Esophagus squamous epithelium (tissue), 4 donors: Measurements from ENCODE around the gene ROM1.

Experiments
- CTCF ChIP-seq, 6 experiments: fragments of 450-650 bp in 4 of 6; fragments of 200-600 bp in 2 of 6; sonication (generic) in 2 of 6; IDR thresholded peaks; one replicate each; pipeline ENCODE4 v1.5.1; 2016 to 2019; ENCODE audit warnings: antibody characterized with exemption in 6 of 6, mild to moderate bottlenecking in 4 of 6, moderate library complexity in 4 of 6
- POLR2A ChIP-seq, 4 donors: fragments of 450-650 bp; IDR thresholded peaks; one replicate each; pipeline ENCODE4 v1.6.1; 2017; ENCODE audit warnings: antibody characterized with exemption in 4 of 4, mild to moderate bottlenecking in 4 of 4, moderate library complexity in 3 of 4

DNA sequence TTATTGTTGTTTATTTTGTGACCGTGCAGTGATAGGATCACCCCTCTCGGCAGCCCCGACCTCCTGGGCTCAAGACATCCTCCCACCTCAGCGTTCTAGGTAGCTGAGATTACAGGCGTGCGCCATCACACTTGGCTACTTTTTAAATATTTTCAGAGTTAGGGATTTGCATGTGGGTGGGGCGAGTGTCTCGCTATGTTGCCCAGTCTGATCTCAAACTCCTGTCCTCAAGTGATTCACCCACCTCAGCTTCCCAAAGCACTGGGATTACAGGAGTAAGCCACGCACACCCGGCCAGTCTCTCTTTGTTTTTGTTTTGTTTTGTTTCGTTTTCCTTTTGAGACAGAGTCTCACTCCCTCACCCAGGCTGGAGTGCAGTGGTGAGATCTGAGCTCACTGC, 41.2 kb downstream of the ROM1 start:
- TF ChIP-seq POLR2A (IDR thresholded peaks at IDR 0.05) (no peak), CTCF (IDR thresholded peaks at IDR 0.05) (no peak)
